ENCODE data around the gene CNIH1.

GRCh38 chr14:54453252-54453651, 12.1 kb upstream of the CNIH1 start:
- no peak for TF ChIP-seq EZH2 (IDR thresholded peaks at IDR 0.05; ENCODE audit: borderline replicate concordance, low read length)
- TF ChIP-seq, protein P1, sequence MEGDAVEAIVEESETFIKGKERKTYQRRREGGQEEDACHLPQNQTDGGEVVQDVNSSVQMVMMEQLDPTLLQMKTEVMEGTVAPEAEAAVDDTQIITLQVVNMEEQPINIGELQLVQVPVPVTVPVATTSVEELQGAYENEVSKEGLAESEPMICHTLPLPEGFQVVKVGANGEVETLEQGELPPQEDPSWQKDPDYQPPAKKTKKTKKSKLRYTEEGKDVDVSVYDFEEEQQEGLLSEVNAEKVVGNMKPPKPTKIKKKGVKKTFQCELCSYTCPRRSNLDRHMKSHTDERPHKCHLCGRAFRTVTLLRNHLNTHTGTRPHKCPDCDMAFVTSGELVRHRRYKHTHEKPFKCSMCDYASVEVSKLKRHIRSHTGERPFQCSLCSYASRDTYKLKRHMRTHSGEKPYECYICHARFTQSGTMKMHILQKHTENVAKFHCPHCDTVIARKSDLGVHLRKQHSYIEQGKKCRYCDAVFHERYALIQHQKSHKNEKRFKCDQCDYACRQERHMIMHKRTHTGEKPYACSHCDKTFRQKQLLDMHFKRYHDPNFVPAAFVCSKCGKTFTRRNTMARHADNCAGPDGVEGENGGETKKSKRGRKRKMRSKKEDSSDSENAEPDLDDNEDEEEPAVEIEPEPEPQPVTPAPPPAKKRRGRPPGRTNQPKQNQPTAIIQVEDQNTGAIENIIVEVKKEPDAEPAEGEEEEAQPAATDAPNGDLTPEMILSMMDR (IDR thresholded peaks at IDR 0.05; ENCODE audit: low read length): no peak

All from OCI-LY1 (cell line).